Inflammatory macrophage treated with lipopolysaccharide for 4 hours (primary cell): ENCODE data around the gene DAB2IP.
"Not testable (repeated sequence)": the region's sequence is repeated elsewhere in the genome, so short reads cannot be mapped to it uniquely, and the experiment has no call there.

Experiments
- DNase-seq: peaks from one replicate; pipeline ENCODE4 v3.0.0-alpha.2; 2020

DAB2IP gene

GRCh38 chr9:121651295-121652020 is at the start of gene DAB2IP:
Gene DAB2IP, plus strand, starts transcription at chr9:121651634. Its CDS starts 142 bp downstream, at chr9:121651776.
- peak; percentile 8 for DNase-seq

DNA sequence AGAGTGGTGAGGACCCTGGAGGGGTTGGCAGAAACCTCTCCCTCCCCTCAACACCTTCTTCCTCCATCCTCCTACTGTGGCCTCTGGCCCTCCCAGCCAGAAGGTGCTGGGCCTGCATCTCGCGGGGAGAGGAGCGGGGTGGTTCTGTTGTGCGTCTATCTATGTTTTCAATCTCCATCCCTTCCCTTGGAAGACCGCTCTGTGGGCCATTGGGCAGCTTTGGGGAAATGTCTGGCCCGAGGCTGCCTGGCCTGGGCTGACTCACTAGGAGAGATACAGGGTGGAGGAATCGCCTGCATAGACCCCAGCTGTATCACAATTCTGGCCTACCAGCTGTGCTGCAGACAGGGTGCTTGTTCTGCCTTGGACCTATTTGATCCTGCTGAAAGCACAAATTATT is 48.4 kb upstream of the DAB2IP start:
- DNase-seq = no peak

DNA sequence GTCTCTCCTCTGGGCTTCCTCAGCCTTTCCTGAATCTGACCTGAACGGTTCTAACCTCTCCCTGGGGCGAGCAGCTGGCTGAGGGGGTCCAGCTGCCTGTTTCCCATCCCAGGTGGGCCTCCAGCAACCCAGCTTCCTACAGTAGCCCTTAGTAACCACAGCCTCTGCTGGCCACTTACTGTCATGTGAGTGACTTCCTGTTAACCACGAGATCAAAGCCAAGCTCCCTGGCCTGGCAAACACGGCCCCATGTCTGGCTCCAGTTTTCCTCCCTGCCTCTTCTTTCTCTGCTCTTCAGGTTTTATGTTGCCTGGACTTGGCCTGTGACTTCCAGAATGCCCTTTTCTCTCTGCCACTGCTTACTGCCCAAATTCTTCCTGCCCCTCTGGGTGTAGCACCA is 47.2 kb upstream of the DAB2IP start:
- DNase-seq = peak; percentile 70

DNA sequence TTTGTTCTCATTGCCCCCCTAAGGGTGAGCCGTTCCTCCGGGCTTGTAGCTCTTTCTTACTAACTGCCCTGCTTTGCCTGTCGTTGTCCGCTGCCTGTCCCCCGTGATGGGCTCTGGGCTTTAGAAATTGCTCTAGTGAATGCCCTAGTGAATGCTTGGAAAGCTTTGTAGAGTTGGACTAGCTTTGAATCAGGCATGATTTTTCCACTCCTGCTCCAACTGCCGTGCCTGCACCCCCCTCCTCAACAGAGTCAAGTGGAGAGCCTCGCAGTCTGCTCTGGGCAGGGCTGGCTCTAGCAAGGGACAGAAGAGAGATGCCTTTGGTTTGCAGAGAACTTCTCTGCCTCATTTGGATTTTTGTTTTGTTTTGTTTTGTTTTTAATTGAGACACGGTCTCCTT is 46.8 kb upstream of the DAB2IP start:
- no peak for DNase-seq

DNA sequence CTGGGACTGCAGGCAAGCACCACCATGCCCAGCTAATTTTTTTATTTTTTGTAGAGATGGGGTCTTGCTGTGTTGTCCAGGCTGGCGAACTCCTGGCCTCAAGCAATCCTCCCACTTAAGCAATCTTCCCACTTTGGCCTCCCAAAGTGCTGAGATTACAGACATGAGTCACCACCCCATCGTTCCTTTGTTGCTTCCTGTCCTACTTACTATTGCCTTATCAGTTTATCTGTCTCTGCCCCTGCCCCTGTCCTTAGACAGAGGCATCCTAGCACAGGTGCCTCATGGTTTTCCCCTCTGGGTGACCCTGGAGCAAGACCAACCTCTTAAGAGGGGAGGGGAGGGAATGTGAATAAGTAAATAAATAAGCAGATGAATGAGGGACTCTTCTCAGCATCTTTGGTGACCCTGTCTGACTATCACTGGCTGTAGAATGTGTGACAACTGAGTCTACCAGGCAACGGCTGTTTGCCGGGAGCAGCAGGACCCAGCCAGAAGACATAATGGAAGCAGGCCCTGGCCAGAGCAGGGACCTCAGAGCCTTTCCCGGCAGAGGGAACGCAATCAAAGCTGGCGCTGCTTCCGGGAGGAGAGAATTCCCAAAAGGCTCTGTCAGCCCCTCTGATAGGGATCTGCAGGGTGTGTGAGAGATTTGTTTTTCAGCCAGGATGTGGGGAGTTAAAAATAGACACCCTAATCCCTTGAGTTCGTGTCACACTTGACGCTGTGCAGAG is 43.8 kb upstream of the DAB2IP start:
- peak; percentile 42 for DNase-seq

DNA sequence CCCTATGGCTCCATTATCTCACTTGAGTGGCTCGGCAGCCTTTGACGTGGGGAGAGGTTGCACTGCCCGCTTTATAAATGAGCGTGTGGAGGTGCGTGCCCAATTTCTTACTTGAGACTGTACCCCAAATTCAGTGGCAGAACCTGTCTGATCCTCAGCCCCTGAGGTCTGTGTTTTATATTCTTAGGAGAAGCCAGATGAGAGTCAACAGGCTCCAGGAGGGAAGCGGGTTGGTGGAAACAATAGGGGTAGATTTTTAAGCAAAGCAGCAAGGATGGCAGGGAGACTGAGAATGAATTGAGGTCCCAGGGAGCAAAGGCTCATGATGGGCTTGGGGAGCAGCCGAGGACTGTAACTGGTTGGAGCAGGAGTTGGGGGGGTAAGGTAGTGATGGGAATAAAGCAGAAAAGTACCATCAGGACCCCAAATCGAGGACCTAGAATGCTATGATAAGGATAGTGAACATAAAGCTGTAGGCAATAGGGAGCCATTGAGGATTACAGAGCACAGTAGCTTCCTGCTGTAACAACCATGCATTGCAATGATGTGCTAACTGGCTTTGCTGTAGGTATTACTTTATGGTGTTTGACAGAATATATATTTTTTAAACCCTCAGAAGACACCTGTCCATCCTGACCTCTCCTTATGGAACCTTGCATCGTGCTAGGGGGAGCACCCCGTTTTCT is 43.1 kb upstream of the DAB2IP start:
- DNase-seq = no peak

GRCh38 chr9:121609822-121610637 is 41.4 kb upstream of the DAB2IP start:
- DNase-seq = no peak

DNA sequence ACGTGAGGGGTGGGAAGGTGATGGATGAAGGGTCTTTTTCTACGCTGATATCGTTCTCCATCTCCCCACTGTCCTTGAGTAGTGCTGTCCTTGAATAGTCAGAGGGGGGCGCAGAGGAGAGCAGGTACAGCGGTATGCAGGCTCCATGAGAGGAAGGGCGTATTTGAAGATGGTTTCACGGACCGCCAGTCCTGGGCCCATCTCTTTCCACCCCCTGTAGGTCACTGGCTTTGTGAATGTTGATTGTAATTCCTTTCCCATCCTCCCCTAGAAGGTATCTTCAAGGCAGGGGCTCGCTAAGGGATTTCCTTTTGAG is 40.8 kb upstream of the DAB2IP start:
- DNase-seq = no peak

DNA sequence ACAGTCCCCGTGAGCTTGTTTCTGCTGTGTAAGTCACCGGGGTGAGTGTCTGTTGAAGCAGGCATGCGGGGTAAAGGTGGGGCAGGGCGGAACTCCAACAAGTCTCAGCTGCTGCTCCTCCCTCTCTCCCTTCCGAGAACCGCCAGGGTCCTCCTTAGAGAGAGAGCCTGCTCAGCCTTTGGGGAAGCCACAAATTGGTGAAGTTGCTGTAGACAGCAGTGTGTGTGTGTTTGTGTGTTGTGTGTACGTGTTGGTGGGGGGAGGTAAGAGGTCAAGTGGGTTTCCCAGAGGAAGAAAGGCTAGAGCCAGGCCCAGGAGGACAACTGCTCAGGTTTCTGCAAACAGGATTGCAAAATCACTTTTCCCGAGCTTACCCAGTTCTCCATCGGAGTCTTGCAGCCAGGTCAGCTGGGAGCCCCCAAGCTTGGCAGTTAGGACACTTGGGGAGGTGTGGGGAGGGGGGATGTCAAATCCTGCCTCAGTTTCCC is 38.9 kb upstream of the DAB2IP start:
- no peak for DNase-seq

- DNase-seq = peak; percentile 44
Measured at GRCh38 chr9:121613009-121613752, 38.3 kb upstream of the DAB2IP start.

DNA sequence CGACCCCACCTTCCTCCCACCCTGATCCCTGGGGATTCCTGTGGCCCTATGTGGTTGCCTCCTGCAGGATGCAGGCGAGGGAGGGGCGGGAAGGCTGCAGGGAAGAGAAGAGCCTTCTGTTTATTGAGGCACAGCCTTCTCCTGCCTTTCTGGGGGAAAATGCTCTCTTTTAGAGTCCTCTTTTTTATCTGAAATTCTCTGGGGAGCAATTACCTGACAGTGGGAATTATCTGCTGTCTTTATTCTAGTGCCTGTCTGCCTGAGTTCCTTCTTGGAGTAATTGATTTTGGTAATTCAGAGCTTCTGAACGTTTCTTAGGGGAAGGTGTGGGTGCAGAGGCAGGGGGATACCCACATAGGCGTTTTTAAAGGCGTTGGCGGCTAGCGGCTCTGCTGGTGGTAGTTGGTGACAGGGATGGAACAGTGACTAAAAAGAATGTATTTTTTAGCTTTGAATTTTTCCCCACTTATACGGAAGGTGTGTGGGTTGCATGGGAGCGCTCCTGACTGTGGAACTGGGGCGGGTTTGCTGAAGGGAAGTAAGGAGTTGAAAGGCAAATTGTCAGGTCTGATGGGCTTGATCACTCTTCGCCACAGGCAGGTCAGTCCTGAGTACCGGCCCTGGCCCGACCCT is 35.2 kb upstream of the DAB2IP start:
- DNase-seq = no peak

- DNase-seq = no peak
Measured at GRCh38 chr9:121618504-121618903, 32.9 kb upstream of the DAB2IP start.

DNA sequence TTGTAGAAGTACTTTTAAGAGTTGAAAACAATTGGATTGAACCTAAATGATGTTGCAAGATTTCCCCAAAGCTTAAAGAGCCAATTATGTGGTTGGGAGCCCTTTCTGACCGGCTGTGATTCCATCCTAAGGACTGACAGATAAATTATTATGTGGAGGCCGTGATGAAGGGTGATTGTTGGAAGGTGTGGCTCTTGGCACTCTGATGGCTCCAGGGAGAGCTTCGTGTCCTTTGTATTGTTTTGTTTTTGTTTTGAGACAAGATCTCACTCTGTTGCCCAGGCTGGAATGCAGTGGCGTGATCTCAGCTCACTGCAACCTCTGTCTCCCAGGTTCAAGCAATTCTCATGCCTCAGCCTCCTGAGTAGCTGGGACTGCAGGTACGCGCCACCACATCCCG is 32.5 kb upstream of the DAB2IP start:
- DNase-seq = not testable (repeated sequence)

GRCh38 chr9:121619545-121620324 is 31.7 kb upstream of the DAB2IP start:
- no peak for DNase-seq

DNA sequence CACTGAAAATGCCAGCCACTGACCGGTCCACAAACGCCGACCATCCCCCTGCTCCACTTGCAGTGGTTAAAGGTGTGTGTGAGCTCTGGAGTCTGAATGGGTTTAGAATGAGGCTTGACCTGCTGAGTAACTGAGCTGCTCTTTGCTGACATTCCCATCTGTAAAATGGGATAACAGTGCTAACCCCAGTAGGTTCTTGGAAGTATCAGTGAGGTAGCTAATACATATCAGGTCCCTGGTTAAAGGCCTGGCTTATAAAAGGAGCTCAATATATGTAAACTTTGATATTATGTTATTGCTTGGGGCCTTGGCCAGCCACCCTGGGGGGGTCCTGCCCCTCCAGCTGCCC is 31.1 kb upstream of the DAB2IP start:
- DNase-seq = no peak

- peak; percentile 30 for DNase-seq
Measured at GRCh38 chr9:121620777-121621449, 30.5 kb upstream of the DAB2IP start.

DNA sequence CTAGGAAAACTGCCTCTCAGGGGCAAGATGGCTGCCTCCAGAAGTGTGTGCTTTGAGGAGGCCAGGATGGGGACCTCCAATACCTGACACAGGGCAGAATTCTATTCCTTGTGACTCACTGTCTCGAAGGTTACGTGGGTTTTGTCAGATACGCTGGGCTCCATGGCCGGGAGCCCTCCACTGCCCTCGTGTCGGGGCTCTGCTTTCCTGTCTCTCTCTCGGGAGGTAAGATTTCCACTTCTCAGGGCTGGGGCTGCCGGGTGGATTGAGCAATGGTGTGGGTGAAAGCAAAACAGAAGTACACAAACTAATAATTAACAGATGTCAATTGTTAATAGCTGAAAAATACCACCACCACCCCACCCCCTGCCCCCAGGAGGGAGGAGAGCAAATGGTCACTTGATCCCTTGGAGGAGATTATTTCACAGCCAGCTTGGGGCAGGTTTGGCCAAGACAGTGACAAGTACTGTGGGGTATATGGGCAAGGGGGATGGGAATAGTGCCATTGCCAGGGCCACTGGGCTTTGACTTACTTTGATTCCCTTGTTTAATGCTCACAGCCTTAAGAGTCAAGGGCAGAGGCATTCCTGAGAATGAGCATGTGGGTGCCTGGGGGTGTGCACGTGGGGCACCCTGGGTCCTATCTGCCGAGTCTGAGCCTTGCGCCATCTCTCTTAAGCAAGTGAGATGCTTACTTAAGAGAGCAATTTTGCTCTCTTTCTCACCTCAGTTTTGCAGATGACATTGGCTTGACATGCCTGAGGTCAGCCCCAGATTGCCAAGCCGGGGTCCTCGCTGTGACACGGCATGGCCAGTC is 28.8 kb upstream of the DAB2IP start:
- DNase-seq = peak; percentile 29

- DNase-seq = not testable (repeated sequence)
Measured at GRCh38 chr9:121623430-121623829, 28.0 kb upstream of the DAB2IP start.

DNA sequence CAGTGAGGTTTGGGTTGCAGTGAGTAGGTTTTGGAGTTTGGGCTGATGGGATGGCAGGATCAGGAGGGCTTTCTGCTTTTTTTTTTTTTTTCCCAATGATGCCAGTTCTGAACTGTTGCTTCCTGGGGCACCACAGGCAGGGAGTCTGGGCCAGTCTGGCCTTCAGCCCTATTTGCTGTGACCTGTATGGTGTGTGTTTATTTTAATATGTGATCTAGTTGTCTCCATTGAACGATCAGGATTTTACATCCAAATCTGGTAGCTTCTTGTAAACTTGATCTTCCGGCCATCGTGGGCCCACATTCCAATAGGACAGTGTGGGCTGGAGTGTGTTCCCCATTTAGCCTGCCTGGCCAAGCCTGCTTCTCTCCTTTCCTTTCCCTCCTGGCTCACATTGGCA is 25.8 kb upstream of the DAB2IP start:
- no peak for DNase-seq

- no peak for DNase-seq
Measured at GRCh38 chr9:121626012-121626411, 25.4 kb upstream of the DAB2IP start.
